Measurements from ENCODE around the gene NPLOC4. TPM values are rescaled to one million over a fixed set of nuclear protein-coding genes. Genes with fewer than 3 reads are reported as not detected.
"Not testable (repeated sequence)": the region's sequence is repeated elsewhere in the genome, so short reads cannot be mapped to it uniquely, and the experiment has no call there.

The NPLOC4 gene
- total RNA-seq, 1 donor from 2014 or later = 81.1 TPM

GRCh38 chr17:81601525-81602120 lies 35.3 kb downstream of the NPLOC4 start:
- DNase-seq (no peak), ATAC-seq (ENCODE audit: poor library complexity) (peak; percentile 87)
- intact Hi-C loops (cut with DNase I) = loop anchor here (5.0 kb wide), 1 partner anchor 349 kb away; no protein-coding TSS in a partner anchor

GRCh38 chr17:81599719-81600486 lies 37.0 kb downstream of the NPLOC4 start:
- intact Hi-C loops (cut with DNase I) = loop anchor here (5.0 kb wide), 1 partner anchor 348 kb away; no protein-coding TSS in a partner anchor
- peak; percentile 83 for ATAC-seq (ENCODE audit: poor library complexity)

GRCh38 chr17:81593105-81593871 lies 43.6 kb downstream of the NPLOC4 start:
- peak; percentile 65 for ATAC-seq (ENCODE audit: poor library complexity)
- peak; percentile 38 for DNase-seq
- intact Hi-C loops (cut with DNase I) = no loop called here

More at GRCh38 chr17:81599719-81600486, 37.0 kb downstream of the NPLOC4 start:
- peak; percentile 78 for DNase-seq

GRCh38 chr17:81591971-81592370 lies 44.9 kb downstream of the NPLOC4 start:
- DNase-seq = peak; percentile 7
- no peak for ATAC-seq (ENCODE audit: poor library complexity)
- intact Hi-C loops (cut with DNase I) = no loop called here

GRCh38 chr17:81590121-81590520 lies 46.8 kb downstream of the NPLOC4 start:
- ATAC-seq (ENCODE audit: poor library complexity) (no peak), DNase-seq (peak; percentile 8)
- intact Hi-C loops (cut with DNase I) = no loop called here

- intact Hi-C loops (cut with DNase I) = no loop called here
- DNase-seq = peak; percentile 1
- ATAC-seq (ENCODE audit: poor library complexity) = no peak
These were observed 47.3 kb downstream of the NPLOC4 start for GRCh38 chr17:81589612-81590011.

- intact Hi-C loops (cut with DNase I) = no loop called here
- no peak for DNase-seq
These were observed 50.8 kb downstream of the NPLOC4 start for GRCh38 chr17:81586096-81586495.

GRCh38 chr17:81584771-81585170 lies 52.1 kb downstream of the NPLOC4 start:
- ATAC-seq (ENCODE audit: poor library complexity); intact Hi-C loops (cut with DNase I); DNase-seq: not testable (repeated sequence)

More at GRCh38 chr17:81586096-81586495, 50.8 kb downstream of the NPLOC4 start:
- ATAC-seq (ENCODE audit: poor library complexity) = no peak

GRCh38 chr17:81583589-81584342 lies 53.1 kb downstream of the NPLOC4 start:
- ATAC-seq (ENCODE audit: poor library complexity) (no peak), DNase-seq (no peak)
- intact Hi-C loops (cut with DNase I) = no loop called here

GRCh38 chr17:81582749-81583148 lies 54.2 kb downstream of the NPLOC4 start:
- DNase-seq (peak; percentile 39), ATAC-seq (ENCODE audit: poor library complexity) (no peak)
- intact Hi-C loops (cut with DNase I) = no loop called here

GRCh38 chr17:81582341-81582740 lies 54.6 kb downstream of the NPLOC4 start:
- no peak for ATAC-seq (ENCODE audit: poor library complexity)
- intact Hi-C loops (cut with DNase I) = no loop called here
- no peak for DNase-seq

- ATAC-seq (ENCODE audit: poor library complexity) = no peak
- DNase-seq = no peak
These were observed 55.2 kb downstream of the NPLOC4 start for GRCh38 chr17:81581758-81582157.

GRCh38 chr17:81580481-81580880 lies 56.4 kb downstream of the NPLOC4 start:
- ATAC-seq (ENCODE audit: poor library complexity) = no peak
- intact Hi-C loops (cut with DNase I) = no loop called here
- no peak for DNase-seq

More at GRCh38 chr17:81581758-81582157, 55.2 kb downstream of the NPLOC4 start:
- intact Hi-C loops (cut with DNase I) = no loop called here

GRCh38 chr17:81579821-81580321 lies 57.0 kb downstream of the NPLOC4 start:
- ATAC-seq (ENCODE audit: poor library complexity) (peak; percentile 30), DNase-seq (no peak)
- intact Hi-C loops (cut with DNase I) = no loop called here

- intact Hi-C loops (cut with DNase I) = no loop called here
- DNase-seq (no peak), ATAC-seq (ENCODE audit: poor library complexity) (no peak)
These were observed 57.6 kb downstream of the NPLOC4 start for GRCh38 chr17:81579298-81579697.

GRCh38 chr17:81578561-81579225 lies 58.2 kb downstream of the NPLOC4 start:
- intact Hi-C loops (cut with DNase I) = no loop called here
- no peak for ATAC-seq (ENCODE audit: poor library complexity)
- no peak for DNase-seq

- no peak for DNase-seq
- ATAC-seq (ENCODE audit: poor library complexity) = no peak
- intact Hi-C loops (cut with DNase I) = no loop called here
These were observed 58.9 kb downstream of the NPLOC4 start for GRCh38 chr17:81578038-81578441.

Data from Right ventricle myocardium superior (tissue), 1 donor.